SK-N-SH (cell line): Measurements from ENCODE around the gene MLXIP. TPM values are rescaled to one million over a fixed set of nuclear protein-coding genes. Genes with fewer than 3 reads are reported as not detected.

ENCODE experiments used
- CTCF ChIA-PET: fragments of 300-600, 350-600 bp; formaldehyde crosslinking; extraction: SDS; loops from one replicate; lab custom pipeline; 2021; lab: Yijun Ruan, JAX
- POLR2A ChIA-PET: fragments of 350-600 bp; sonication (Branson Sonifier 250); formaldehyde crosslinking; extraction: SDS; loops from one replicate; lab custom pipeline; 2020; ENCODE audit warnings: antibody characterized with exemption, inconsistent platforms; lab: Yijun Ruan, JAX
- DNase-seq: peaks from one replicate; pipeline ENCODE4 v3.0.0; 2012
- H2AFZ ChIP-seq: fragments of 200-600 bp; sonication (generic); 2 replicates; pipeline ENCODE4 v1.8.1; 2016; ENCODE audit warnings: antibody characterized with exemption, mild to moderate bottlenecking, low read depth
- H3F3A ChIP-seq: fragments of 200-600 bp; sonication (generic); replicated peaks from 2 replicates; pipeline ENCODE3; 2016; ENCODE audit warnings: antibody characterized with exemption, mild to moderate bottlenecking; ENCODE audit not compliant: insufficient read depth
- H3K27ac ChIP-seq, 2 experiments: fragments of 200-500 bp in 1 of 2; fragments of 200-600 bp in 1 of 2; sonication (Bioruptor generic) in 1 of 2; sonication (generic), shearing (Covaris generic) in 1 of 2; 2 replicates each; pipeline versions ENCODE4 v1.5.1 to v1.6.1; 2014 to 2016; ENCODE audit warnings: low read depth in 2 of 2, inconsistent platforms in 1 of 2, low read length in 1 of 2, mild to moderate bottlenecking in 1 of 2, mixed read lengths in 1 of 2
- H3K27me3 ChIP-seq: fragments of 200-600 bp; sonication (generic), shearing (Covaris generic); 2 replicates; pipeline ENCODE4 v1.6.1; 2016; ENCODE audit warnings: mixed run types; ENCODE audit not compliant: insufficient read depth
- H3K36me3 ChIP-seq, 2 experiments: fragments of 200-500 bp in 1 of 2; fragments of 200-600 bp in 1 of 2; sonication (Bioruptor generic) in 1 of 2; sonication (generic) in 1 of 2; replicated peaks in 1 of 2; 2 replicates each; pipeline versions ENCODE3 to v1.5.1; 2014 to 2016; ENCODE audit warnings: low read length in 1 of 2, mild to moderate bottlenecking in 1 of 2; ENCODE audit not compliant: insufficient read depth in 2 of 2, control insufficient read depth in 1 of 2
- H3K4me1 ChIP-seq, 2 experiments: fragments of 200-500 bp in 1 of 2; fragments of 200-600 bp in 1 of 2; sonication (Bioruptor generic) in 1 of 2; sonication (generic), shearing (Covaris generic) in 1 of 2; 2 replicates each; pipeline versions ENCODE4 v1.5.1 to v1.6.1; 2014 to 2016; ENCODE audit warnings: low read depth in 1 of 2, low read length in 1 of 2, mixed run types in 1 of 2; ENCODE audit not compliant: insufficient read depth in 2 of 2, control insufficient read depth in 1 of 2
- H3K4me2 ChIP-seq: fragments of 200-600 bp; sonication (generic), shearing (Covaris generic); 2 replicates; pipeline ENCODE4 v1.6.1; 2017; ENCODE audit warnings: mixed run types
- H3K4me3 ChIP-seq, 2 experiments: fragments of 200-500 bp in 1 of 2; fragments of 200-600 bp in 1 of 2; sonication (Bioruptor generic) in 1 of 2; sonication (generic), shearing (Covaris generic) in 1 of 2; 2 replicates each; pipeline versions ENCODE4 v1.5.1 to v1.8.1; 2014 to 2016; ENCODE audit warnings: low read depth in 2 of 2, inconsistent platforms in 1 of 2, low read length in 1 of 2, mild to moderate bottlenecking in 1 of 2, mixed read lengths in 1 of 2, moderate library complexity in 1 of 2
- H3K79me2 ChIP-seq: fragments of 200-600 bp; sonication (generic); 2 replicates; pipeline ENCODE4 v1.8.1; 2017; ENCODE audit warnings: mild to moderate bottlenecking; ENCODE audit not compliant: insufficient read depth
- H3K9ac ChIP-seq: fragments of 200-600 bp; sonication (generic); 2 replicates; pipeline ENCODE4 v1.6.1; 2017; ENCODE audit warnings: mixed run types
- H3K9me2 ChIP-seq: fragments of 200-600 bp; sonication (generic); 2 replicates; pipeline ENCODE4 v1.6.1; 2017; ENCODE audit warnings: mixed run types
- H3K9me3 ChIP-seq: fragments of 200-600 bp; sonication (generic); 2 replicates; pipeline ENCODE4 v1.6.1; 2017; ENCODE audit warnings: mixed run types, mild to moderate bottlenecking, moderate library complexity
- H4K20me1 ChIP-seq: fragments of 200-600 bp; sonication (generic); 2 replicates; pipeline ENCODE4 v1.6.1; 2017; ENCODE audit warnings: mild to moderate bottlenecking, mixed run types; ENCODE audit not compliant: insufficient read depth
- FOSL2 ChIP-seq: IDR thresholded peaks from 2 replicates; pipeline ENCODE4 v1.4.0; 2012; ENCODE audit warnings: low read depth, mild to moderate bottlenecking, moderate library complexity, borderline replicate concordance
- FOXM1 ChIP-seq: IDR thresholded peaks from 2 replicates; pipeline ENCODE4 v1.4.0; 2012; ENCODE audit warnings: low read depth, mild to moderate bottlenecking
- IRF3 ChIP-seq: fragments of 150-350 bp; IDR thresholded peaks from 2 replicates; pipeline ENCODE4 v1.6.1; 2016; ENCODE audit warnings: mild to moderate bottlenecking, low read depth, low read length
- MEF2A ChIP-seq: IDR thresholded peaks from 2 replicates; pipeline ENCODE4 v1.4.0; 2012; ENCODE audit warnings: low read depth, borderline replicate concordance
- NFIC ChIP-seq: IDR thresholded peaks from 2 replicates; pipeline ENCODE4 v1.4.0; 2012; ENCODE audit warnings: borderline replicate concordance
- RCOR1 ChIP-seq: fragments of 150-350 bp; IDR thresholded peaks from 2 replicates; pipeline ENCODE4 v1.6.1; 2017; ENCODE audit warnings: antibody characterized with exemption, low read length
- SIN3A ChIP-seq: IDR thresholded peaks from 2 replicates; pipeline ENCODE4 v1.6.1; 2012; ENCODE audit warnings: low read depth, mild to moderate bottlenecking, low read length, moderate library complexity, borderline replicate concordance
- TAF1 ChIP-seq: IDR thresholded peaks from 2 replicates; pipeline ENCODE4 v1.6.1; 2012; ENCODE audit warnings: low read depth, mild to moderate bottlenecking, low read length, moderate library complexity, borderline replicate concordance
- TCF12 ChIP-seq: IDR thresholded peaks from 2 replicates; pipeline ENCODE4 v1.4.0; 2012
- WGBS: methylation state at CpG from one replicate; pipeline ENCODE4 v1.1.6; 2017; ENCODE audit warnings: low lambda C conversion rate; 5-methylcytosine and 5-hydroxymethylcytosine counted together
- polyA plus RNA-seq, 3 experiments: library from polyadenylated mRNA; depleted of rRNA; stranded (reverse); fragments of >200 nt; gene quantifications; 2 replicates each; pipeline ENCODE4 v1.2.3, GENCODE V29; 2012

MLXIP gene
- polyA plus RNA-seq, 1 of the 3 experiments (the other 2 are of a cell fraction), result 11.0 TPM

DNA sequence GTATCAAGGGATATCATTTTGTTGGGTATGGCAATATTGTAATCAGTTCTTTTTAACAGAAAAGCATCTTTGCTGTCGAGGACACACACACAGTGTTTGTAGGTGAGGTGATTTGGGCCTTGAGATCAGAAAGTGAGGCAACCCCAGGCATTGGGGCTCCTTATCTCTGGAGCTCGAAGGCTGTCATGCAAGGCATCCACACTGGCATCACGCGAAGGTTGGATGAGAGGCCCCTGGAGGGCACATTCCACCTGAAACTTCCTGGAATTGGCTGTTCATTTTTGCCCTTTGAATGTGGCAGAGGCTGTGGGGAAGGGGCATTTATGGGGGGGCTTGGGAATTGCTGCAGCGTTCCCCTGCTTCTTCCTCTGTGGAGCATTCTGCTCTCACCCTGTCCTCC is 49.9 kb downstream of the MLXIP start:
- WGBS, result 86% methylated on average over 4 of the region's 5 CpGs
- H4K20me1 ChIP-seq, result peaks cover 18% of the 10 kb centered on the region; the same call in 1 of the 2 replicates
- H3F3A ChIP-seq, result peaks cover 8% of the 10 kb centered on the region
- peaks cover 33% of the 10 kb centered on the region; the same call in 1 of the 2 replicates for H3K79me2 ChIP-seq
- TF ChIP-seq MEF2A, result no peak
- H3K27ac ChIP-seq, result no peak overlapping the region
- H2AFZ ChIP-seq, result no peak overlapping the region
- no peak overlapping the region for H3K4me3 ChIP-seq
- no peak overlapping the region for H3K9ac ChIP-seq
- H3K9me2 ChIP-seq, result no peaks in the 10 kb centered on the region
- ChIA-PET POLR2A (no interaction called here), CTCF (interaction anchor here (1.0 to 6.8 kb wide), 6 partner anchors 10 to 231 kb away, joined by 3 to 85 read pairs (median 14); no protein-coding TSS in a partner anchor)
- H3K27me3 ChIP-seq, result no peaks in the 10 kb centered on the region
- no peak for DNase-seq
- H3K36me3 ChIP-seq, result peaks cover 14 to 45% of the 10 kb centered on the region in 2 experiments
- H3K4me2 ChIP-seq, result no peak overlapping the region
- no peaks in the 10 kb centered on the region; a peak in 1 of 4 replicates for H3K4me1 ChIP-seq
- H3K9me3 ChIP-seq, result no peaks in the 10 kb centered on the region

DNA sequence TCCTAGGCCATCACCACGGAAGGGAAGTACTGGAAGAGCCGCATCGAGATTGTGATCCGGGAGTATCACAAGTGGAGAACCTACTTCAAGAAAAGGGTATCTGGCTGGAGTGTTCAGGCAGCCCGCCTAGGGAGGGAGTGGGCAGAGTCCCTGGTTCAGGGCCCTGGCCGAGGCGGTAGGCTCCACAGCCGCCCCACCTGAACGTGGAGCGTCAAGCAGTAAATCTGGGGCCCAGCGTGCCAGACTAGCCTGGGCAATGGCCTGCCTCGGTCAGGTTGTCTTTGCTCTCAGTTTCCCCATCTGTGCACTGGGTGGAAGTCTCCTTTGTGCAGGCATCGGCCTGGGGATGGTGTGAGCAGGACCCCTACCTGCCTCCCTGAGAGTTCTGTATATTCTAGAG is 50.6 kb downstream of the MLXIP start:
- Histone ChIP-seq H4K20me1 (peaks cover 18% of the 10 kb centered on the region; the same call in 1 of the 2 replicates), H3K9ac (no peak overlapping the region), H3K4me2 (no peak overlapping the region), H3K79me2 (peaks cover 28% of the 10 kb centered on the region; the same call in 1 of the 2 replicates), H3K9me2 (no peaks in the 10 kb centered on the region), H3K27me3 (no peaks in the 10 kb centered on the region), H2AFZ (no peak overlapping the region), H3K9me3 (no peaks in the 10 kb centered on the region), H3K4me1 (no peaks in the 10 kb centered on the region; a peak in 1 of 4 replicates), H3K36me3 (peaks cover 19 to 45% of the 10 kb centered on the region in 2 experiments), H3K27ac (no peak overlapping the region), H3F3A (peaks cover 8% of the 10 kb centered on the region), H3K4me3 (no peak overlapping the region)
- 91% methylated on average over 6 of the region's 13 CpGs for WGBS
- ChIA-PET CTCF (interaction anchor here (0.6 to 6.8 kb wide), 8 partner anchors 9 to 235 kb away, joined by 3 to 85 read pairs (median 3); no protein-coding TSS in a partner anchor), POLR2A (no interaction called here)
- TF ChIP-seq RCOR1, result no peak
- no peak for TF ChIP-seq SIN3A
- TF ChIP-seq TAF1, result no peak
- no peak for TF ChIP-seq IRF3
- no peak for TF ChIP-seq NFIC
- TF ChIP-seq FOXM1, result no peak
- DNase-seq, result no peak

GRCh38 chr12:122130150-122130549 is 51.6 kb downstream of the MLXIP start:
- WGBS, result 74% methylated on average over 14 of the region's 17 CpGs
- no peak overlapping the region for H3K9ac ChIP-seq
- DNase-seq, result no peak
- peaks cover 10% of the 10 kb centered on the region; the same call in 1 of the 2 replicates for H4K20me1 ChIP-seq
- ChIA-PET POLR2A (interaction anchor here (1.4 kb wide), 1 partner anchor 60 kb away, joined by 3 read pairs; no protein-coding TSS in a partner anchor), CTCF (interaction anchor here (0.7 to 6.8 kb wide), 24 partner anchors 10 to 341 kb away, joined by 3 to 85 read pairs (median 4); partner anchors contain the start of gene LRRC43)
- peaks cover 26 to 48% of the 10 kb centered on the region in 2 experiments for H3K36me3 ChIP-seq
- H3K4me2 ChIP-seq, result no peak overlapping the region
- H3K4me3 ChIP-seq, result no peak overlapping the region
- H3K9me3 ChIP-seq, result no peaks in the 10 kb centered on the region
- no peaks in the 10 kb centered on the region; a peak in 1 of 4 replicates for H3K4me1 ChIP-seq
- no peaks in the 10 kb centered on the region for H3K9me2 ChIP-seq
- H3K27me3 ChIP-seq, result no peaks in the 10 kb centered on the region
- TF ChIP-seq FOSL2 (peak; percentile 41; the same call in 1 of the 2 replicates), MEF2A (no peak), TCF12 (no peak)
- peak overlapping the region in 1 of 2 experiments; percentile 22; a peak in 1 of 4 replicates for H3K27ac ChIP-seq
- peaks cover 19% of the 10 kb centered on the region; the same call in 1 of the 2 replicates for H3K79me2 ChIP-seq
- H3F3A ChIP-seq, result peaks cover 8% of the 10 kb centered on the region
- H2AFZ ChIP-seq, result no peak overlapping the region
